Dermis microvascular lymphatic vessel endothelial cell (primary cell): ENCODE data around the gene RANBP3L. TPM values are rescaled to one million over a fixed set of nuclear protein-coding genes. Genes with fewer than 3 reads are reported as not detected.
"Not testable (repeated sequence)": the region's sequence is repeated elsewhere in the genome, so short reads cannot be mapped to it uniquely, and the experiment has no call there.

Experiments
- DNase-seq, 2 donors: peaks; one replicate each; pipeline versions ENCODE4 v3.0.0 to v3.0.0-alpha.2; 2010; ENCODE audit warnings: low read depth in 2 of 2
- total RNA-seq: library from RNA; depleted of rRNA; stranded (reverse); fragments of >200 nt; gene quantifications from 2 replicates; pipeline ENCODE4 v1.2.1, GENCODE V29; 2014

The RANBP3L gene
- total RNA-seq, 1 donor from 2014 or later, result under 0.01 TPM

DNA sequence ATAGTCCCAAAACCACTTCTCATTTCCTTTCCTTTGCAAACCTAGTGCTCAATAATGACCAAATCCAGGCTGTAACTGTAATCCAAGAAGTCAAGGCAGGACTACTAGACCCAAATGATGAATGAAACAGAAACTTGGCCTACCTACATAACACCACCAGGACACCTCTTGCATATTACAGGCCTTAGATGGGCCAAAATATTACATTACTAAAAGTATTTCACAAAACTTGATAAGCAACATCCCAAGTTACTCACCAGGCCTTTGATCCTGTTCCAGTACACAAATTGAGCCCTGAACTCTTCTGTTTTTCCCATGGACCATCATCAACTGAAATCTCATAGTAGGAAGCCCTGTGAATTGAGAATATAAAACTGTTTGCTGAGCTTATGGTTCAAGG is 94.8 kb downstream of the RANBP3L start:
- no peak for DNase-seq

DNA sequence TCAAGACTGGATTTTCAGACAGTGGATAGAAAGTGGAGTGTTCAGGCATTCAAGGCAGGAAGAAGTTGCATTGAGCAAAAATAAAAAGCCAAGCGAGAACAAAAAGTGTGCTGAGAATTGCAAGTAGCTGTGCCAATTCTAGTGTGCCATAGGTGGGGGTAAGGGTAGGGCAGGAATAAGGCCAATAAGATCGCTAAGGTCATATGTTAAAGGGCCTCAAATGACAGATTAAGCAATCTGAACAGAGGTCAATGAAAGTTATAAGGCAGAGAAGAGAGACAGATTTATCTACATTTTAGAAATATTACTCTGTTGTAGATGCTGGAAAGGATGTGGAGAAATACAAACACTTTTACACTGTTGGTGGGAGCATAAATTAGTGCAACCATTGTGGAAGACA is 96.4 kb downstream of the RANBP3L start:
- no peak for DNase-seq

DNA sequence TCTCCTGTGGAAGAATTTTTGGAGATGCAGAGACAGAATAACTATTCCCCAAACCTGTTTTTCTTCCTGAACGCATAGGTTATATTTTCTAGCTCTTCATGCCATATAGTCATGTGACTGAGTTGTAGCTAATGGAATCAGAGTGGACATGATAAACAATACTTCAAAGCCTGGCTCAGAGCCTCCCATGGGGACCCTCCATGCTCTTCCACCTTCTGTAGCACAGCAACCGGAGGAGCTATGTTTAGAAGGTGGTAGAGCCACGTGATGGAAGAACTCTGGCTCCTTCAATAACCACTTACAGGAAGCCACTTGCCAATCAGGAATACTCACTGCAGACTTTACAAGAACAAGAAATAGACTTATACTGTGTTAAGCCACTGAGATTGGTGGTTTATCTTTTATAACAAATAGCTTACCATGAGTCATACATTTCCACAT is 99.2 kb downstream of the RANBP3L start:
- DNase-seq, result peak in 1 of 2 donors; percentile 29

DNA sequence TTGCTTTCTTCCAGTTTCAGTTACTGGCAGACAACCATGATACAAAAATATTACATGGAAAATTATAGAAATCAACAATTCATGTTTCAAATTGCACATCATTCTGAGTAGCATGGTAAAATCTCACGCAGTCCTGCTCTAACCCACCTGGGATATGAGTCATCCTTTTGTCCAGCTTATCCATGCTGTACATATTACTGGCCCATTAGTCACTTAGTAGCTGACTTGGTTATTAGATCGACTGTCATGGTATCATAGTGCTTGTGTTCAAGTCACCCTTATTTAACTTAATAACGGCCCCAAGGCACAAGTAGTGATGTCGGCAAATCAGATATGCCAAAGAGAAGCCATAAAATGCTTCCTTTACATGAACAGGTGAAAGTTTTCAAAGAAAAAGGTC is 101.2 kb downstream of the RANBP3L start:
- DNase-seq, result peak in 1 of 2 donors; percentile 46

DNA sequence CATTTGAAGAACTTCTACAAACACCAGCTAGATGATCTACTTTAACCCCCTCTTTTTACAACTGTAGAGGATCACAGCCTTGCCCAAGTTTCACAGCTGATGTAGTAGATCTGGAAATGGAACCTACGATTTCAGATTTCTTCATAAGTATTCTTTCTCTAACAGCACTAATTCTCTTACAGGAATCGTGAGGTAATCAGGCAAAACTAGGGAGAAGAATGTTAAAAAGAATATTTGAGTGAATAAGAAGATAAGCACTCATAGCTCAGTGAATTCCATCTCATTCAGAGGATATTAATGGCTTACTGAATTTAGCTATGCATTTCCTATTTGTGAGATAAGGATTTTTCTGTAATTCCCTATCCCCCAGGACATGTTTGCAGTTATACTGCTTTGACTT is 102.1 kb downstream of the RANBP3L start:
- no peak for DNase-seq

DNA sequence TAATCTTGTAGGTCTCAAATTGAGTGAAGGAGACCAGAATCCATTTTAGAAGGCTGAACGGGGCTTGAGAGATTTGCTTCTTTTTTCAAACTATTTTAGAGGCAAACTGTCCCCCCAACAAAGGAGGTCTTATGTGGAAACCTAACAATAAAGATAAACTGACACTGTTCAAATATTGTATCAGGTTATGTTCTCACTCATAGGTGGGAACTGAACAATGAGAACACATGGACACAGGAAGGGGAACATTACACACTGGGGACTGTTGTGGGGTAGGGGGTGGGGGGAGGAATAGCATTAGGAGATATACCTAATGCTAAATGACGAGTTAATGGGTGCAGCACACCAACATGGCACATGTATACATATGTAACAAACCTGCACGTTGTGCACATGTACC is 102.9 kb downstream of the RANBP3L start:
- DNase-seq, result not testable (repeated sequence)

Other genes with a start within 250 kb of the RANBP3L start
- not detected in 2 replicates for gene UGT3A2, start 235.0 kb downstream of the RANBP3L start, total RNA-seq
- gene LMBRD2, start 150.0 kb downstream of the RANBP3L start, total RNA-seq, result 5.8 TPM in 2 replicates
- gene SKP2, start 149.8 kb downstream of the RANBP3L start, total RNA-seq, result 17.7 and 22.5 TPM in 2 replicates
- 15.4 and 26.2 TPM in 2 replicates for gene NADK2, start 60.0 kb downstream of the RANBP3L start, total RNA-seq